Measurements from ENCODE around the gene PMVK.
"Not testable (repeated sequence)": the region's sequence is repeated elsewhere in the genome, so short reads cannot be mapped to it uniquely, and the experiment has no call there.

The PMVK gene

GRCh38 chr1:154936555-154937084 lies at the start of gene PMVK:
TSS of gene PMVK (minus strand) at chr1:154936719. CDS start at chr1:154936685, 34 bp downstream.
- peak; percentile 90 for DNase-seq (ENCODE audit: low read depth)

DNA sequence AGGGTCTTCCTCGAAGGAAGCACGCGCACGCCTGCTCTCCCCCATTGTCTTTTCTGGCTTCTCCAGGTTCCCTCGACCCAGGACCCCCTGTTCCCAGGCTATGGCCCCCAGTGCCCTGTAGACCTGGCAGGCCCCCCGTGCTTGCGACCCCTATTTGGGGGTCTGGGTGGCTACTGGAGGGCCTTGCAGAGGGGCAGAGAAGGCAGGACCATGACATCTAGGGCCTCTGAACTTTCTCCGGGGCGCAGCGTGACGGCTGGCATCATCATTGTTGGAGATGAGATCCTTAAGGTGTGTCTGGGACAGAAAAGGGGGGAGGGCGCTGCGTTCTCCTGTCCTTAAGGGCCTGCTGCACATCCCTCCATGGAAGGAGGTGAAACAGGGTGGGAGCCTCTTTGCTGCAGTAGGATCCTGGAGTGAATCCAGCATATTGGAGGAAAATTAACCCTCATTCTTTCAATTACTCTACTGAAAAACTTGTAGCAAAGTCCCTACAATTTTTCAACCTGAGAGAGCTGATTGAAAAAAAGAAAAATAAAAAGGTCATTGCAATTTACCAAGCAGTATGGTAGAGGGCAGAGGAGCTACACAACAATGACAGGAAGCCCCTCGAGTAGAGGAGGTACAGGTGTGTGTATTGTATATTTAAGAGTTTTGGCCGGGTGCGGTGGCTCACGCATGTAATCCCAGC lies 47.4 kb upstream of the PMVK start:
- DNase-seq (ENCODE audit: low read depth), result no peak

DNA sequence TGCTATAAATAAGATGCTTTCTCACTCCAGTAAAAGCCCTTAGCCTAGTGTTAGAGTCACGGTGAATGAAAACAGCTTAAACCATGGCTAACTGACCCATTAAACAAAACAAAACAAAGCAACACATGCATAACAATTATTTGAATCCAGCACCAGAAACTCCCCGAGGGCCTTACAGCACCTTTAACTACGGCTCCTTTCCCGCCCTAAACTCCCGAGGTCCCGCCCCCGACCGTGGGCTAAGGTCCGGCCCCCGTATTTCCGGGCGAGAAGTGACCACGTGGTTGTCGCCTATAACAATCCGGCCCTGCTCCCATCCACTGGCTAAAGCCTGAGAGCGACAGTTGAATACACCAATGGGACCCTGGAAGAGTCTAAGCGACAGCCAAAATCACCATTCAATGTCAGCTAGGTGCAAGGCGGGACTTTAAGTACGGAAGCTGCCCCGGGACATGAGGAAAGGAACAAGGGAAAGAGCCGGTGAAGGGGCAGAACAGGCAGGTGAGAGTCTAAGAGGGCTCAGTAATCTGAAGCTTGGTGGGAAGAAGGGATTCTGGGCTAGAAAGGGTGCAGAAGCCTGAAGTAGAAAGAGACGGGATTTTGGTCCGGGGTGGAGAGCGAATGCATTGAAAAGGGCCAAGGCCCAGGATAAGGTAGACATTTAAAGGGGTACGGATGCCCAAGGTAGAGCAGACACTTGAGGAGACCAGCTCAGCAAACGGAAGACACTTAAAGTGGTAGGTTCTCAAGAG lies 46.6 kb upstream of the PMVK start, which contains the start of gene FLAD1:
FLAD1 (plus strand) TSS at position 448 of the 752 bp plus-strand sequence. CDS start 351 bp downstream, outside the sequence.
- DNase-seq (ENCODE audit: low read depth), result peak; percentile 98

- no peak for DNase-seq (ENCODE audit: low read depth)
Measured at GRCh38 chr1:154982341-154982740, 45.8 kb upstream of the PMVK start.

DNA sequence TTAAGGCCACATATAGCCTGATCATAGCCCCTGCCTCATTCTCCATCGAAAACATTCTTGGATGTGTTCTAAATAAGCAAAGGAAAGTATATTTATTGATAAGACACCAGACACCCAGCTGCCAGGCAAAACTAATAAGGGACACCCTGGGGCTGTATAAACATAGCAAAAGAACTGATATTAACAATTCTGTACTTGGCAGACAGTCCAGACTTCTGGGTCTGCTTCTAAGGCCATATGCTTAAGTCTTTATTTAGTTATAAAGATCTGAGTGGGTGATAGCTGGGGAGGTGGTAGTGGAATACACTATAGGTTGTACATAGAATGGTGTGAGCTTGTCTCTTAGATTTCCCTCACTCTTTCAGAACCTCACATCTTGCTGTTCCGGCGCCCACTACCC lies 41.8 kb upstream of the PMVK start:
- no peak for DNase-seq (ENCODE audit: low read depth)

DNA sequence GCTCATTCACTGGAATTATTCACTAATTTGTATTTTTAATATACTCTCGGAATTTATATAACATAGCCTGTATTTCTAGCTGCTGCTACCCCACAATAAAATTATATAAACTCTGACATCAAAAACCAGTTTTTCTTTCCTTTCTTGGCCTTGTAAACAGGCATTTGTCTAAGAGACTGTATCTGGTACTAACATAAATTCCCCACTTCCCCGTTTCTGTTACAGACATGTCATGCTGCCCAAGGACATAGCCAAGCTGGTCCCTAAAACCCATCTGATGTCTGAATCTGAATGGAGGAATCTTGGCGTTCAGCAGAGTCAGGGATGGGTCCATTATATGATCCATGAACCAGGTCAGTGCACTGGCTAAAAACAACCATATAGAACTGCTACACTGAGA lies 41.2 kb upstream of the PMVK start:
- not testable (repeated sequence) for DNase-seq (ENCODE audit: low read depth)

DNA sequence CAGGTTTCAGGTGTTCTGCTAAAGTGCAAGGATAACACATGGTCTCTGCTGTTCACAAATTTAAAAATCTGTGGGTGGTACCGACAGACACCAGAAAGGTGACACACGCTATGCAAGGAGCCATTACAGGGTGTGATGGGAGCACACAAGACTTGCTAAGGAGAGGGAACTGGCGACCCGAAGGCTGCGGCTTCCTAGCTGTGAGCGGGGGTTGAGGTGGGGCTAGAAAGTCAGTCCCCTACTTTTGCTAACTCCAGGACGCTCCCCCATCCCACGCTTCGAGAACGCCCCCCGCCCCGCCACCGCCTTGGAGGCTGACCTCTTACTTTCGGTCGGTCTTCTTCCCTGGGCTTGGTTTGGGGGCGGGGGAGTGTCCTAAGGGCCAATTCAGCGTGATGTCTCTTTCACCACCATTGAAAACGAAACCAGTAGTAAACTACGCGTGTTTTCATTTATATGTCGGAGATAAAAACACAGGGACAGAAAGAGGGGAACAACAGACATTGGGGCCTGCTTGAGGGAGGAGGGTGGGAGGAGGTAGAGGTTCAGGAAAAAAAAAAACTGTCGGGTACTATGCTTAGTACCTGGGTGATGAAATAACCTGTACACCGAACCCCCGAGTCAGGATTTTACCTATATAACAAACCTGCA lies 39.0 kb upstream of the PMVK start:
- DNase-seq (ENCODE audit: low read depth), result no peak

GRCh38 chr1:154974808-154975408 lies 38.4 kb upstream of the PMVK start:
- peak; percentile 95 for DNase-seq (ENCODE audit: low read depth)

GRCh38 chr1:154974102-154974807 lies 37.7 kb upstream of the PMVK start, which contains the start of gene CKS1B:
TSS of gene CKS1B (plus strand) at chr1:154974681. CDS start at chr1:154974746, 65 bp downstream.
- peak; percentile 100 for DNase-seq (ENCODE audit: low read depth)

- DNase-seq (ENCODE audit: low read depth), result peak; percentile 96
Measured at GRCh38 chr1:154973344-154974101, 37.0 kb upstream of the PMVK start.

- DNase-seq (ENCODE audit: low read depth), result peak; percentile 84
Measured at GRCh38 chr1:154972517-154973343, 36.2 kb upstream of the PMVK start.

DNA sequence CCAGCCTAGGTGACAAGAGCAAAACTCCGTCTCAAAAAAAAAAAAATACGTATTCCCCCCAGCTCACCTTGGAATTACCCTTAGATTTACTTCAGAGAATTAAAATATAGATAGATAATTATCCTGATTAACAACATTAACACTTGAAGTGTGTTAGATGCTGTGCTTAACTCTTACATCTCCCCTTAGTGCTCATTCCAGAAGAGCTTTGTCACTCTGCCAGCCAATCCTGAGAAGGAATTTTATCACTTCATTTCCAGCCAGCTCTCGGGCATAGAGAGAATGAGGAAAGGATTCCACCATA lies 35.6 kb upstream of the PMVK start:
- no peak for DNase-seq (ENCODE audit: low read depth)

- peak; percentile 31 for DNase-seq (ENCODE audit: low read depth)
Measured at GRCh38 chr1:154971341-154971998, 35.0 kb upstream of the PMVK start.

DNA sequence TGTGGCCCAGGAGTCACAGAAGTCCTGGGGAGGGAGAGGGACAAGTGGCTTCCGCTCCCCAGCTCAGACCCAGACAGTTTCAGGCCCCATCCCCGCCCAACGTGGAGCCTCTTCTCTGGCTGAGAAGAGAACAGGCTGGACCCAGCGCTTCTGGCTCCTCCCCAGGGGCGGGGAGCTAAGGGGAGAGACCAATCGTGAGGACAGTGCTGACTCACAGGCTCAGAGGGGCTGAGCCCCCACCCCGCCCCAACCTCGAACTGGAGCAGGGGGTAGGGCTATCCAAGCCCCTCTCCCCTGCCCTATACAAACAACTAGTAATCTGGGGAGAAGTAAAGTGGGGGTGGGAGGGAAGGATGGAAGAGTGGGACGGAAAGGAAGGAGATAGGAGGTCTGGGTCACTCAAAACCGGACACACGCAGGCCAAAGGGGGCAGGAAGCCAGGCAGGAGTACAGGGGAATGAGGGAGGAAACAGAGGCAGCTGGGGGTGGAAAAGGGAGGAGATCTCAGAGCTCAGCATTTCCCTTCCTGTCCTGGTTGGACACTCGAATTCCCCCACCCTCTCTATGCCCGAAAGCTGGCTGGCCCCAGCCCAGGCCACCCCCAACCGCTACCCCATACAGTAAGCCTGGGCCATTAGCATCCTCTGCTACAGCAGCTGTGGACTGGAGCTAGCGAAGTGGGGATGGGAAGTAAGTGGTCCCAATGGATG lies 34.3 kb upstream of the PMVK start, which contains the start of gene SHC1:
SHC1 (minus strand) TSS at position 117 of the 710 bp plus-strand sequence. CDS start 221 bp downstream, outside the sequence.
- peak; percentile 91 for DNase-seq (ENCODE audit: low read depth)

GRCh38 chr1:154969860-154970452 lies 33.4 kb upstream of the PMVK start:
- DNase-seq (ENCODE audit: low read depth), result no peak

DNA sequence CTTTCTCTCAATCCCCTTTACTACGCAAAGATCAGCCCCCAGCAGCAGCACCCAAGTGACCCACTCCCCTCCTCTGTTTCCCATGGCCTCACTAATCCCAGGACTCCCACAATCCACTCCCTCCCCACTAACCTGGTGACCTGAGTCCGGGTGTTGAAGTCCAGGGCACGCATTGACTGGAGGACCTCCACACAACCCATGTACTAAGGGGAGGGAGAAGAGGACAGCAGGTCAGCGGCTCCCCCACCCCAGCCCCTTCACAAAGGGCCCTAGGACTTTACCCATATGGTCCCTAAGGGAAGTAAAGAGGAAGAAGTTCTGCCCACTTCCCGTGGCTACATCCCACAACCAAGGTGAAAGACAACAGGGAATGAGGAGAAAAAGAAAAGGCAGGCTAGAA lies 32.7 kb upstream of the PMVK start:
- no peak for DNase-seq (ENCODE audit: low read depth)

- no peak for DNase-seq (ENCODE audit: low read depth)
Measured at GRCh38 chr1:154968731-154969130, 32.2 kb upstream of the PMVK start.

- DNase-seq (ENCODE audit: low read depth), result no peak
Measured at GRCh38 chr1:154967331-154967950, 30.9 kb upstream of the PMVK start.

Measured in fibroblast of the conjunctiva (primary cell).